AG08395 (cell line): ENCODE results near the gene MED17.
A peak's percentile ranks its signal among the peaks of the same experiment; 100 is the strongest.
"Not testable (repeated sequence)": the region's sequence is repeated elsewhere in the genome, so short reads cannot be mapped to it uniquely, and the experiment has no call there.

Source experiments
- DNase-seq: peaks from one replicate; pipeline ENCODE4 v3.0.0; 2012; ENCODE audit warnings: mixed read lengths, low spot score

Gene MED17

GRCh38 chr11:93757924-93758865 is 25.9 kb upstream of the MED17 start:
- no peak for DNase-seq

GRCh38 chr11:93759123-93759522 is 25.0 kb upstream of the MED17 start:
- DNase-seq = not testable (repeated sequence)

- no peak for DNase-seq
Measured at GRCh38 chr11:93761910-93762309, 22.2 kb upstream of the MED17 start.

- DNase-seq = no peak
Measured at GRCh38 chr11:93765551-93765950, 18.5 kb upstream of the MED17 start.

- DNase-seq = no peak
Measured at GRCh38 chr11:93766504-93766903, 17.6 kb upstream of the MED17 start.

GRCh38 chr11:93767018-93767417 is 17.1 kb upstream of the MED17 start:
- DNase-seq = no peak

GRCh38 chr11:93770160-93770559 is 13.9 kb upstream of the MED17 start:
- DNase-seq = no peak

- no peak for DNase-seq
Measured at GRCh38 chr11:93772123-93772522, 12.0 kb upstream of the MED17 start.

GRCh38 chr11:93773045-93773477 is 11.0 kb upstream of the MED17 start:
- DNase-seq = no peak

GRCh38 chr11:93773601-93774200 is 10.4 kb upstream of the MED17 start:
- DNase-seq = no peak

- not testable (repeated sequence) for DNase-seq
Measured at GRCh38 chr11:93774560-93774959, 9.5 kb upstream of the MED17 start.

- DNase-seq = no peak
Measured at GRCh38 chr11:93775289-93775688, 8.8 kb upstream of the MED17 start.

GRCh38 chr11:93783362-93783761 is 720 bp upstream of the MED17 start:
- no peak for DNase-seq

GRCh38 chr11:93783765-93784144 is 327 bp upstream of the MED17 start:
- no peak for DNase-seq

GRCh38 chr11:93784935-93785360 is 866 bp downstream of the MED17 start:
- peak; percentile 4 for DNase-seq

- no peak for DNase-seq
Measured at GRCh38 chr11:93791493-93791892, 7.4 kb downstream of the MED17 start.

GRCh38 chr11:93796441-93797231 is 12.6 kb downstream of the MED17 start:
- no peak for DNase-seq

- DNase-seq = no peak
Measured at GRCh38 chr11:93801366-93801765, 17.3 kb downstream of the MED17 start.

GRCh38 chr11:93804879-93805278 is 20.8 kb downstream of the MED17 start:
- DNase-seq = no peak

GRCh38 chr11:93807980-93808379 is 23.9 kb downstream of the MED17 start:
- DNase-seq = no peak

- DNase-seq = no peak
Measured at GRCh38 chr11:93813974-93814373, 29.9 kb downstream of the MED17 start.

- DNase-seq = no peak
Measured at GRCh38 chr11:93814966-93815633, 31.0 kb downstream of the MED17 start.
